ENCODE results near the gene TMEM240. TPM values are rescaled to one million over a fixed set of nuclear protein-coding genes. Genes with fewer than 3 reads are reported as not detected.

TMEM240 gene
- total and polyA plus RNA-seq, 8 donors = 2.6 to 6.9 (median 4.3) TPM

DNA sequence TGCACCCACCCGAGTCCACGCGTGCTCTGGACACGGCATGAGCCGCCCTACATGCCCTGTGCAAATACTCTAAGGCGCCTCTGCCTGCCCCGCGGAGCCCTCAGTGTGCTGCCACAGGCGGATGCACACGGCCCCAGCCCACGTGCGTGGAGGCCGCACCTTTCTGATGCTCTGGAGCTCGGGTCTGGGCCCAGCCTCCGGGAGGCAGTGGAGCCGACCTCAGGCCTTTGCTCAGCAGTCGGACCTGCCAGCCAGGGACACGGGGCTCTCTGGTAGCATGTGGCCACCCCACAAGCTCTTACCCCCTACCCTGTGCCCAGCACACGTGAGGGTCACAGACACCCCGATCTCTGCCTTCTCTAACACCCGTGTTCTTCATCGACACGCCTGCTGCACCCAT lies 2.1 kb downstream of the TMEM240 start:
- Histone ChIP-seq H3K4me1 (peaks cover 0 to 17% of the 10 kb centered on the region in 2 donors), H3K36me3 (peaks cover 0 to 45% of the 10 kb centered on the region in 2 donors), H3K27me3 (peaks cover 0 to 19% of the 10 kb centered on the region in 2 donors), H3K4me3 (no peak overlapping the region), H3K9me3 (no peaks in the 10 kb centered on the region), H3K27ac (no peak overlapping the region)
- intact Hi-C loops (cut with DNase I) = no loop called here
- no peak for ATAC-seq
- TF ChIP-seq, protein P1, sequence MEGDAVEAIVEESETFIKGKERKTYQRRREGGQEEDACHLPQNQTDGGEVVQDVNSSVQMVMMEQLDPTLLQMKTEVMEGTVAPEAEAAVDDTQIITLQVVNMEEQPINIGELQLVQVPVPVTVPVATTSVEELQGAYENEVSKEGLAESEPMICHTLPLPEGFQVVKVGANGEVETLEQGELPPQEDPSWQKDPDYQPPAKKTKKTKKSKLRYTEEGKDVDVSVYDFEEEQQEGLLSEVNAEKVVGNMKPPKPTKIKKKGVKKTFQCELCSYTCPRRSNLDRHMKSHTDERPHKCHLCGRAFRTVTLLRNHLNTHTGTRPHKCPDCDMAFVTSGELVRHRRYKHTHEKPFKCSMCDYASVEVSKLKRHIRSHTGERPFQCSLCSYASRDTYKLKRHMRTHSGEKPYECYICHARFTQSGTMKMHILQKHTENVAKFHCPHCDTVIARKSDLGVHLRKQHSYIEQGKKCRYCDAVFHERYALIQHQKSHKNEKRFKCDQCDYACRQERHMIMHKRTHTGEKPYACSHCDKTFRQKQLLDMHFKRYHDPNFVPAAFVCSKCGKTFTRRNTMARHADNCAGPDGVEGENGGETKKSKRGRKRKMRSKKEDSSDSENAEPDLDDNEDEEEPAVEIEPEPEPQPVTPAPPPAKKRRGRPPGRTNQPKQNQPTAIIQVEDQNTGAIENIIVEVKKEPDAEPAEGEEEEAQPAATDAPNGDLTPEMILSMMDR (IDR thresholded peaks at IDR 0.05) = no peak
- DNase-seq = no peak

DNA sequence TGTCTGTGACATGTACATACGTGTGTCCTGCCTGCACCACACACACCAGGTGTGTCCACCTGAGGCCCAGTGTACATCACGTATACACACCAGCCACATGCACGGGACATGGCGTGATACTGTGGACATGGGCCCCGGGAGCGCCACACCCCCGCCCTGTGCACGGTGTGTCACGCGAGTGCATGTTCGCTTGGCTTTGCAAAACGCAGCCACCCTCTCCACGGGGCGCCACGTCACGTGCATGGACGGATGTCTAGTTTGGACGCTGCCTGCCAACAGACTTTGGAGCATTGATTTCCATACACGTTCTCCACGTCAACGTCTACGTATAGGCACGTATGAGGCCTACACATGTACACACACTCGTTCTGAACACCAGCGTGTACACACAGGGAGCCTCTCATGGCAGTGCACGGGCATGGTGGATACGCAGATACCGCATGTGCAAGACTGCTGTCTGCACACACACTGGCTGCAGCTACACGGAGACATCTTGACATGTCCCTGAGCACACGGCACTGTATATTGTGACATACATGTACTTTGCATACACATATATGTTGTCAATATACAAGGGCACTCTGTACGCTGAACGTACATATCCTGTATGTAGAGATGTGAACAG lies 2.7 kb downstream of the TMEM240 start:
- H3K27ac ChIP-seq = no peak overlapping the region
- TF ChIP-seq, protein P1 (IDR thresholded peaks at IDR 0.05) = no peak
- H3K9me3 ChIP-seq = no peaks in the 10 kb centered on the region
- H3K4me1 ChIP-seq = peaks cover 0 to 17% of the 10 kb centered on the region in 2 donors
- DNase-seq (no peak), ATAC-seq (no peak)
- H3K36me3 ChIP-seq = peaks cover 0 to 40% of the 10 kb centered on the region in 2 donors
- no peak overlapping the region for H3K4me3 ChIP-seq
- intact Hi-C loops (cut with DNase I) = no loop called here
- peaks cover 0 to 19% of the 10 kb centered on the region in 2 donors for H3K27me3 ChIP-seq

DNA sequence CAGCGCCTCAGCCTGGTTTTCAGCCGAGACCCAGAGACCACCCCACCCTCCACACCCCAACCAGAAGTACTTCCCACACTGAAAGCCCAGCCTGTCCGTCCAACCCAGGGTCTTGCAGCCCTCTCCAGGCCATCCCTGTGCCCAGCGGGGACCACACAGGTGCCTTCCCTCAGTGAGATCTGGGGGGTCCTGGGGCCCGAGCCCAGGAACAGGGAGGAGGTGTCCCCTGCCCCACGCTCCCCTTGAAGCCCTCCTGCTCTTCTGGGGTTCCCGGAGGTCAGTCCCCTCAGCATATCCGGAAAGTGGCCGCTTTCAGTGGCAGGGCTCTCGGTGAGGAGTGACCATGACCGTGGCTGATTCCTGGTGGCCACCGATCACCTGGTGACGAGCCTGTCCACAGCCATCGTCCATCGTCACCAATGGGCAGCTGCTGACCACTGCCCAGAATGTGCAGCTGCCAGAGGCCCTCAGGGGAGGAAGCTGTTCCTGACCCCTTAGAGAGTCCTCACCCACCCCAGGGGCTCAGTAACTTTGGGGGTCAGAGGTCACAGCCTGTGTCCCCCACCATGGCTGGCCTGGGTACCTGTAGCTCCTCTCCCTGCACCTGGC lies 3.4 kb downstream of the TMEM240 start:
- DNase-seq (no peak), ATAC-seq (no peak)
- Histone ChIP-seq H3K36me3 (peaks cover 0 to 39% of the 10 kb centered on the region in 2 donors), H3K4me1 (peaks cover 0 to 17% of the 10 kb centered on the region in 2 donors), H3K27me3 (peaks cover 0 to 19% of the 10 kb centered on the region in 2 donors), H3K27ac (no peak overlapping the region), H3K9me3 (peaks cover 0 to 1% of the 10 kb centered on the region in 2 donors), H3K4me3 (no peak overlapping the region)
- TF ChIP-seq, protein P1 (IDR thresholded peaks at IDR 0.05) = no peak
- intact Hi-C loops (cut with DNase I) = no loop called here

DNA sequence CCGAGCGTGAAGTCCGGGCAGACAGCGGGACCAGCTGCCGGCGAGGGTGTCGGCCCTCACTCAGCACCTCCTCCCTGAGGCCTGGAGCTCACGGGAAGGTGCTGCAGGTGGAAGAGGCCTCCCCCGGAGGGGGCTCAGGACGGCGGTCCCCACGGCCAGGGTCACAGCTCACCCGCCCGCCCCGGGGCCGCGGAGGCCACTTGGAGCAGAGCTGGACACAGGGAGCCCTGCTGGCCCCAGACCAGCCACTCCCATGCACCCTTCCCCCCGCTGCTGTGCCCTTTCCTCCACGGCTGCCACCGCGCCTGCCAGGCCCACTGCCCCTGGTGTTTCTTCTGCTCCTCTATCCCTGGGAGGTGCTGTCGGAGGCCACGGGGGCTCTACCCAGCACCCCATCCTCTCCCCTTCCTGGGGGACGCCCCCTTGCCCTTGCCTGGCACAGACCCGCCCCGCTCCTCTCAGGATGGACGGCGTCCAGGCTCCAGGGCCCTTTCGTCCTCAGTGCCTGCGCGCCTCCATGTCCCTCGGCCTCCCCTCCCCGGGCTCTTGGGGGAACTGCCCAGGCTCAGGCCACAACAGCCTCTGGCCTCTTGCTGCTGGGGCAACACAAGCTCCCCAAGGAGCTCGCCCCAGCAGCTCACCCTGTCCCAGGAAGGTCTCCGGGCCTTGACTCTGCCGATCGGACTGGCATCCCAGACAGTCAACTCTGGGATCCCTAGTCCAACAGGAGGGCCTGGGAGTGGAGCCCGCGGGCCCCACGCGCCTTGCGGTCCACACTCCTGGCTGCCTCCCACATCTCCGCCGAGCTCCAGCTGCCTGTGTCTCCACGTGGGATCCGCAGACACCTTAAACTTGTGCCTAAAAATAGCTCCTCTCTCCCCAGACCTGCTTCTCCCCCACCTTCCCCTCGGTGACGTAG lies 4.1 kb downstream of the TMEM240 start:
- Histone ChIP-seq H3K27me3 (peaks cover 0 to 19% of the 10 kb centered on the region in 2 donors), H3K27ac (no peak overlapping the region), H3K36me3 (peaks cover 0 to 38% of the 10 kb centered on the region in 2 donors), H3K4me3 (no peak overlapping the region), H3K4me1 (peaks cover 0 to 17% of the 10 kb centered on the region in 2 donors), H3K9me3 (peaks cover 0 to 9% of the 10 kb centered on the region in 2 donors)
- intact Hi-C loops (cut with DNase I) = no loop called here
- DNase-seq (no peak), ATAC-seq (no peak)
- TF ChIP-seq, protein P1 (IDR thresholded peaks at IDR 0.05) = no peak

Measured in left lung (tissue), 10 donors.